Thyroid gland (tissue), 4 donors: ENCODE measurements around the gene NT5C1A. TPM values are rescaled to one million over a fixed set of nuclear protein-coding genes. Genes with fewer than 3 reads are reported as not detected.
A peak's percentile ranks its signal among the peaks of the same experiment; 100 is the strongest.

Experiments
- DNase-seq, 2 donors: peaks; one replicate each; pipeline ENCODE4 v3.0.0-alpha.2; 2019
- H3K27ac ChIP-seq, 3 donors: fragments of 200-600 bp; sonication (generic); 1 replicate in 2 of 3; 2 replicates in 1 of 3; pipeline ENCODE4 v1.5.1; 2016 to 2019; ENCODE audit warnings: mild to moderate bottlenecking in 1 of 3, moderate library complexity in 1 of 3
- H3K27me3 ChIP-seq: fragments of 200-600 bp; sonication (generic); one replicate; pipeline ENCODE4 v1.5.1; 2019
- H3K36me3 ChIP-seq, 2 donors: fragments of 200-600 bp; sonication (generic); one replicate each; pipeline ENCODE4 v1.5.1; 2016 to 2019
- H3K4me1 ChIP-seq, 2 donors: fragments of 200-600 bp; sonication (generic); one replicate each; pipeline ENCODE4 v1.5.1; 2017 to 2019
- H3K4me3 ChIP-seq, 3 donors: fragments of 200-600 bp; sonication (generic); replicated peaks in 1 of 3; 1 replicate in 2 of 3; 2 replicates in 1 of 3; pipeline ENCODE4 v1.5.1; 2016; ENCODE audit warnings: mild to moderate bottlenecking in 1 of 3
- H3K9me3 ChIP-seq: fragments of 200-600 bp; sonication (generic); one replicate; pipeline ENCODE4 v1.5.1; 2017
- POLR2A ChIP-seq, 2 donors: fragments of 450-650 bp; IDR thresholded peaks; one replicate each; pipeline ENCODE4 v1.6.1; 2017; ENCODE audit warnings: antibody characterized with exemption in 2 of 2, mild to moderate bottlenecking in 2 of 2, moderate library complexity in 1 of 2
- WGBS, 2 donors: methylation state at CpG; one replicate each; pipeline ENCODE4 v1.1.5; 2017; 5-methylcytosine and 5-hydroxymethylcytosine counted together
- intact Hi-C: fragments of 100-400 bp; cut with DNase I; formaldehyde crosslinking; loops from one replicate; pipeline ENCODE4 v1.15.1; 2023
- total RNA-seq, 4 donors: library from RNA; depleted of rRNA; stranded (reverse); fragments of >200 nt; gene quantifications; one replicate each; pipeline ENCODE4 v1.2.3, GENCODE V29; 2016
- TF ChIP-seq, protein P1 (sequence below), 6 experiments: fragments of 200-600 bp in 3 of 6; fragments of 450-650 bp in 3 of 6; sonication (generic) in 3 of 6; IDR thresholded peaks; one replicate each; pipeline ENCODE4 v1.5.1; 2016 to 2019; ENCODE audit warnings: antibody characterized with exemption in 6 of 6, mild to moderate bottlenecking in 2 of 6, inconsistent platforms in 1 of 6, moderate library complexity in 1 of 6

NT5C1A gene
- total RNA-seq, 4 donors from 2014 or later, result 0.33 to 0.73 TPM; not detected in 2

GRCh38 chr1:39675220-39675619 is 3.3 kb upstream of the NT5C1A start:
- H3K9me3 ChIP-seq, result no peaks in the 10 kb centered on the region
- DNase-seq, result peak; percentile 72 to 81
- 83 to 100% methylated on average over 1 of the region's 1 CpG for WGBS, 2 donors
- intact Hi-C loops, result no loop called here
- peaks cover 25 to 30% of the 10 kb centered on the region in 2 donors for H3K4me1 ChIP-seq
- H3K27me3 ChIP-seq, result no peaks in the 10 kb centered on the region
- TF ChIP-seq, protein P1, sequence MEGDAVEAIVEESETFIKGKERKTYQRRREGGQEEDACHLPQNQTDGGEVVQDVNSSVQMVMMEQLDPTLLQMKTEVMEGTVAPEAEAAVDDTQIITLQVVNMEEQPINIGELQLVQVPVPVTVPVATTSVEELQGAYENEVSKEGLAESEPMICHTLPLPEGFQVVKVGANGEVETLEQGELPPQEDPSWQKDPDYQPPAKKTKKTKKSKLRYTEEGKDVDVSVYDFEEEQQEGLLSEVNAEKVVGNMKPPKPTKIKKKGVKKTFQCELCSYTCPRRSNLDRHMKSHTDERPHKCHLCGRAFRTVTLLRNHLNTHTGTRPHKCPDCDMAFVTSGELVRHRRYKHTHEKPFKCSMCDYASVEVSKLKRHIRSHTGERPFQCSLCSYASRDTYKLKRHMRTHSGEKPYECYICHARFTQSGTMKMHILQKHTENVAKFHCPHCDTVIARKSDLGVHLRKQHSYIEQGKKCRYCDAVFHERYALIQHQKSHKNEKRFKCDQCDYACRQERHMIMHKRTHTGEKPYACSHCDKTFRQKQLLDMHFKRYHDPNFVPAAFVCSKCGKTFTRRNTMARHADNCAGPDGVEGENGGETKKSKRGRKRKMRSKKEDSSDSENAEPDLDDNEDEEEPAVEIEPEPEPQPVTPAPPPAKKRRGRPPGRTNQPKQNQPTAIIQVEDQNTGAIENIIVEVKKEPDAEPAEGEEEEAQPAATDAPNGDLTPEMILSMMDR (IDR thresholded peaks at IDR 0.05), result no peak
- TF ChIP-seq POLR2A (IDR thresholded peaks at IDR 0.05), result no peak
- no peak overlapping the region for H3K27ac ChIP-seq
- H3K36me3 ChIP-seq, result no peaks in the 10 kb centered on the region
- no peak overlapping the region for H3K4me3 ChIP-seq

GRCh38 chr1:39673215-39673614 is 1.3 kb upstream of the NT5C1A start:
- intact Hi-C loops, result no loop called here

GRCh38 chr1:39672551-39672947 is 642 bp upstream of the NT5C1A start:
- Histone ChIP-seq H3K27me3 (no peaks in the 10 kb centered on the region), H3K4me1 (peaks cover 25 to 27% of the 10 kb centered on the region in 2 donors), H3K27ac (no peak overlapping the region), H3K4me3 (no peak overlapping the region), H3K9me3 (no peaks in the 10 kb centered on the region), H3K36me3 (no peaks in the 10 kb centered on the region)
- WGBS, 2 donors, result 21 to 26% methylated on average over 6 to 7 of the region's 12 CpGs
- TF ChIP-seq, protein P1 (IDR thresholded peaks at IDR 0.05), result peak in 1 of 6 experiments; percentile 31
- TF ChIP-seq POLR2A (IDR thresholded peaks at IDR 0.05), result no peak
- DNase-seq, result peak in 1 of 2 donors; percentile 15
- intact Hi-C loops, result no loop called here

More at GRCh38 chr1:39673215-39673614, 1.3 kb upstream of the NT5C1A start:
- TF ChIP-seq, protein P1 (IDR thresholded peaks at IDR 0.05), result no peak
- no peak for TF ChIP-seq POLR2A (IDR thresholded peaks at IDR 0.05)
- H3K4me1 ChIP-seq, result peaks cover 25 to 30% of the 10 kb centered on the region in 2 donors
- no peaks in the 10 kb centered on the region for H3K27me3 ChIP-seq
- 84 to 93% methylated on average over 3 of the region's 3 CpGs for WGBS, 2 donors
- no peaks in the 10 kb centered on the region for H3K9me3 ChIP-seq
- DNase-seq, result no peak
- H3K4me3 ChIP-seq, result no peak overlapping the region
- no peak overlapping the region for H3K27ac ChIP-seq
- H3K36me3 ChIP-seq, result no peaks in the 10 kb centered on the region

- H3K27ac ChIP-seq, result no peak overlapping the region
- H3K4me1 ChIP-seq, result peaks cover 14 to 16% of the 10 kb centered on the region in 2 donors
- WGBS, 2 donors, result 0% methylated on average over 7 of the region's 26 CpGs; no CpG with 5 or more reads in 1 of the 2 donors
- no peaks in the 10 kb centered on the region for H3K27me3 ChIP-seq
- peak; percentile 27 to 34 for DNase-seq
- H3K36me3 ChIP-seq, result no peaks in the 10 kb centered on the region
- peak overlapping the region in 2 of 3 donors; percentile 9 to 16 for H3K4me3 ChIP-seq
- intact Hi-C loops, result no loop called here
- H3K9me3 ChIP-seq, result no peaks in the 10 kb centered on the region
- TF ChIP-seq POLR2A (IDR thresholded peaks at IDR 0.05), result no peak
- TF ChIP-seq, protein P1 (IDR thresholded peaks at IDR 0.05), result no peak
Measured at GRCh38 chr1:39671433-39671792, 494 bp downstream of the NT5C1A start.

GRCh38 chr1:39670689-39671088 is 1.2 kb downstream of the NT5C1A start:
- Histone ChIP-seq H3K27me3 (no peaks in the 10 kb centered on the region), H3K4me1 (peaks cover 13 to 15% of the 10 kb centered on the region in 2 donors), H3K4me3 (no peak overlapping the region), H3K27ac (no peak overlapping the region), H3K9me3 (no peaks in the 10 kb centered on the region), H3K36me3 (no peaks in the 10 kb centered on the region)
- no peak for DNase-seq
- WGBS, 2 donors, result 67 to 76% methylated on average over 1 of the region's 1 CpG
- no peak for TF ChIP-seq POLR2A (IDR thresholded peaks at IDR 0.05)
- TF ChIP-seq, protein P1 (IDR thresholded peaks at IDR 0.05), result no peak
- intact Hi-C loops, result no loop called here
